ENCODE measurements around the gene BMERB1.

DNA sequence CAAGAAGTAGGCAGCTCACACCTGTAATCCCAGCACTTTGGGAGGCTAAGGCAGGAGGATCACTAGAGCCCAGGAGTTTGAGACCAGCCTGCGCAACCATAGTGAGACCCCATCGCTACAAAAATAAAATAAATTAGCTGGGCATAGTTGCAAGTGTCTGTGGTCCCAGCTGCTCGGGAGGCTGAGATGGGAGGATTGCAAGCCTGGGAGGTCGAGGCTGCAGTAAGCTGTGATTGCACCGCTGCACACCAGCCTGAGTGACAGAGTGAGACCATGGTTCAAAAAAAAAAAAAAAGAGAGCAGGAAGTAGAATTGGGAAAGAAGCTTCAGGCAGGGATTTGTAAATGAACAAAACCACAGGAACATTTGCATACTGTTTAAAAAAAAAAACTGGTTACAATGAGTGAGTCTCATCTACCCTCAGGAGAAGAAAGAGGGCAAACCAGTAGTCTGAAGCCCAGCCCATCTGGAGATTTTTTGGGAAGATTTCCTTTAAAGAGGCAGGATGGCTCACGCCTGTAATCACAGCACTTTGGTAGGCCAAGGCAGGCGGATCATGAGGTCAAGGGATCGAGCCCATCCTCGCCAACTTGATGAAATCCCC, 30.9 kb upstream of the BMERB1 start:
- TF ChIP-seq CTCF (IDR thresholded peaks at IDR 0.05; ENCODE audit: low read depth, low read length), result no peak
- no peak for TF ChIP-seq POLR2A (IDR thresholded peaks at IDR 0.05; ENCODE audit: extremely low read depth, insufficient read length)
- TF ChIP-seq, protein P1, sequence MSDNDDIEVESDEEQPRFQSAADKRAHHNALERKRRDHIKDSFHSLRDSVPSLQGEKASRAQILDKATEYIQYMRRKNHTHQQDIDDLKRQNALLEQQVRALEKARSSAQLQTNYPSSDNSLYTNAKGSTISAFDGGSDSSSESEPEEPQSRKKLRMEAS (IDR thresholded peaks at IDR 0.05; ENCODE audit: low read depth, low read length), result no peak
- no peak for TF ChIP-seq MYC (IDR thresholded peaks at IDR 0.05; ENCODE audit: low read depth, low read length)

All from NB4 (cell line).